GM23338 (cell line): ENCODE measurements around the gene MRPL1.

ENCODE experiments used
- CTCF ChIP-seq, 2 experiments: fragments of 200-600 bp in 1 of 2; sonication (generic) in 1 of 2; conservative IDR thresholded peaks; 2 replicates each; pipeline versions ENCODE4 v1.5.1 to v1.6.1; 2016 to 2017; ENCODE audit warnings: antibody characterized with exemption in 2 of 2, low read depth in 2 of 2, mild to moderate bottlenecking in 2 of 2, moderate library complexity in 1 of 2
- EZH2 ChIP-seq: fragments of 200-600 bp; sonication (generic); IDR thresholded peaks from one replicate; pipeline ENCODE4 v1.8.0; 2017; ENCODE audit warnings: antibody characterized with exemption, mild to moderate bottlenecking, low read depth; ENCODE audit not compliant: unreplicated experiment
- STAT1 ChIP-seq: IDR thresholded peaks from one replicate; pipeline ENCODE4 v1.6.1; 2016; ENCODE audit warnings: antibody characterized with exemption; ENCODE audit not compliant: unreplicated experiment
- TF ChIP-seq, protein P1 (sequence below): IDR thresholded peaks from one replicate; pipeline ENCODE4 v1.6.1; 2018; ENCODE audit warnings: antibody characterized with exemption; ENCODE audit not compliant: unreplicated experiment

- TF ChIP-seq CTCF (conservative IDR thresholded peaks at IDR 0.05; ENCODE audit: low read depth in 2 of 2) (no peak), EZH2 (no peak), STAT1 (no peak)
- TF ChIP-seq, protein P1, sequence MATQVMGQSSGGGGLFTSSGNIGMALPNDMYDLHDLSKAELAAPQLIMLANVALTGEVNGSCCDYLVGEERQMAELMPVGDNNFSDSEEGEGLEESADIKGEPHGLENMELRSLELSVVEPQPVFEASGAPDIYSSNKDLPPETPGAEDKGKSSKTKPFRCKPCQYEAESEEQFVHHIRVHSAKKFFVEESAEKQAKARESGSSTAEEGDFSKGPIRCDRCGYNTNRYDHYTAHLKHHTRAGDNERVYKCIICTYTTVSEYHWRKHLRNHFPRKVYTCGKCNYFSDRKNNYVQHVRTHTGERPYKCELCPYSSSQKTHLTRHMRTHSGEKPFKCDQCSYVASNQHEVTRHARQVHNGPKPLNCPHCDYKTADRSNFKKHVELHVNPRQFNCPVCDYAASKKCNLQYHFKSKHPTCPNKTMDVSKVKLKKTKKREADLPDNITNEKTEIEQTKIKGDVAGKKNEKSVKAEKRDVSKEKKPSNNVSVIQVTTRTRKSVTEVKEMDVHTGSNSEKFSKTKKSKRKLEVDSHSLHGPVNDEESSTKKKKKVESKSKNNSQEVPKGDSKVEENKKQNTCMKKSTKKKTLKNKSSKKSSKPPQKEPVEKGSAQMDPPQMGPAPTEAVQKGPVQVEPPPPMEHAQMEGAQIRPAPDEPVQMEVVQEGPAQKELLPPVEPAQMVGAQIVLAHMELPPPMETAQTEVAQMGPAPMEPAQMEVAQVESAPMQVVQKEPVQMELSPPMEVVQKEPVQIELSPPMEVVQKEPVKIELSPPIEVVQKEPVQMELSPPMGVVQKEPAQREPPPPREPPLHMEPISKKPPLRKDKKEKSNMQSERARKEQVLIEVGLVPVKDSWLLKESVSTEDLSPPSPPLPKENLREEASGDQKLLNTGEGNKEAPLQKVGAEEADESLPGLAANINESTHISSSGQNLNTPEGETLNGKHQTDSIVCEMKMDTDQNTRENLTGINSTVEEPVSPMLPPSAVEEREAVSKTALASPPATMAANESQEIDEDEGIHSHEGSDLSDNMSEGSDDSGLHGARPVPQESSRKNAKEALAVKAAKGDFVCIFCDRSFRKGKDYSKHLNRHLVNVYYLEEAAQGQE: no peak
Measured at GRCh38 chr4:77826275-77826674, 36.4 kb upstream of the MRPL1 start.
